OCI-M2 (cell line): Measurements from ENCODE around the gene POLR3G.

Source experiments
- DNase-seq: peaks from one replicate; lab custom pipeline; 2025; ENCODE audit not compliant: unreplicated experiment; lab: John Stamatoyannopoulos, UW

Gene POLR3G

DNA sequence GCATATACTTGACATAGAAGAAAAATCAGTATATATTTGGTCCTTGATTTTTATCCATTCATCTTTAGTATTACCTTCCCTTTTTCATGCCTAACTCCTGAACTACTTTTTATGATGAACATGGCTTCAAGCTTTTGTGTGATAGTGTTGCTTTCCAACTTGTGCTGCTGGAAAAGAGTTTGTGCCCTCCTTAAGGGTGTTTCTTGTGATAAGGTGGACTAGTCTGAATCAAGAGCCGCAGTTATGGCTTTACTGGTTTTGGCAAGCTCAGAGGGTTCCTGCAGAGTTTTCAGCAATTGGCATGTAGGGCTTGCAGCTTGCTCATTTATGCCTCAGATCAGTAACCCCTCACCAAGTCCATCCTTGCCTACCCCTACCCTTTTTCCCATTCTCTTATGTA is 20.5 kb downstream of the POLR3G start:
- DNase-seq, result no peak

GRCh38 chr5:90503596-90503995 is 28.9 kb downstream of the POLR3G start:
- no peak for DNase-seq

- DNase-seq, result no peak
Observed at GRCh38 chr5:90504743-90505142, 30.1 kb downstream of the POLR3G start.

GRCh38 chr5:90506221-90506620 is 31.6 kb downstream of the POLR3G start:
- DNase-seq, result no peak

- DNase-seq, result no peak
Observed at GRCh38 chr5:90510438-90510837, 35.8 kb downstream of the POLR3G start.

DNA sequence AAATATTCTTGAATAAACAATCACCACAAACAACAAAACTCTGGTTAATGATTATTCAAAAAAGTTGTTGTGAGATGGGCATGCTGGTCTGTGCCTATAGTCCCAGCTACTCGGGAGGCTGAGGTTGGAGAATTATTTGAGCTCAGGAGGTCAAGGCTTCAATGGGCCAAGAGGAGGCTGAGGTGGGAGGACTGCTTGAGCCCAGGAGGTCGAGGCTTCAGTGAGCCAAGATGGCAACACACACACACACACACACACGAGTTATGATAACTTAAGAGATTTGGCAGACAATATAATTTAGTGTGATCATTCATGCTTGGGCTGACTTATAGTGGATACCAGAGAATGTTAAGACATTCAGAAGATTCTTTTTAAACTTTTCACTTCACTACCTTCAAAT is 39.9 kb downstream of the POLR3G start:
- DNase-seq, result no peak

- DNase-seq, result no peak
Observed at GRCh38 chr5:90518661-90519060, 44.0 kb downstream of the POLR3G start.

DNA sequence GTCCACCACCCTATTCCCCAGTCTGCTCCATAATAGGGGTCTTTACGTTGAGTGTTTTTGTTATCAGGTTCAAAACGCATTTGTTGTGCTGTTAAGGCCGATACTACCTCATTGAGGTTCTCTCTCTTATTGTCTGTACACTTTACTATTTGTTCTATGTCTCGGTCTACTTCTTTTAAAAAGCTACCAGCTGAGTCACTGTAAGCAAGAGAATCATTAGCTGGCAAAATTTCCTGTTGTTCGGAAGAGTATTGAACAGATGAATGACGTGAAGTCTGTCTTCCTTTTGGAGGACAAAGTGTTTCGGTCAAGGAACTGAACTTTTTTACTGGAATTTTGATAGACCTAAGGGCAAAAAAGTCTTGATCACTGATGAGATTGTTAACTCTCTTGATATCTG is 44.4 kb downstream of the POLR3G start:
- DNase-seq, result no peak

GRCh38 chr5:90528601-90529193 is 54.0 kb downstream of the POLR3G start:
- no peak for DNase-seq

DNA sequence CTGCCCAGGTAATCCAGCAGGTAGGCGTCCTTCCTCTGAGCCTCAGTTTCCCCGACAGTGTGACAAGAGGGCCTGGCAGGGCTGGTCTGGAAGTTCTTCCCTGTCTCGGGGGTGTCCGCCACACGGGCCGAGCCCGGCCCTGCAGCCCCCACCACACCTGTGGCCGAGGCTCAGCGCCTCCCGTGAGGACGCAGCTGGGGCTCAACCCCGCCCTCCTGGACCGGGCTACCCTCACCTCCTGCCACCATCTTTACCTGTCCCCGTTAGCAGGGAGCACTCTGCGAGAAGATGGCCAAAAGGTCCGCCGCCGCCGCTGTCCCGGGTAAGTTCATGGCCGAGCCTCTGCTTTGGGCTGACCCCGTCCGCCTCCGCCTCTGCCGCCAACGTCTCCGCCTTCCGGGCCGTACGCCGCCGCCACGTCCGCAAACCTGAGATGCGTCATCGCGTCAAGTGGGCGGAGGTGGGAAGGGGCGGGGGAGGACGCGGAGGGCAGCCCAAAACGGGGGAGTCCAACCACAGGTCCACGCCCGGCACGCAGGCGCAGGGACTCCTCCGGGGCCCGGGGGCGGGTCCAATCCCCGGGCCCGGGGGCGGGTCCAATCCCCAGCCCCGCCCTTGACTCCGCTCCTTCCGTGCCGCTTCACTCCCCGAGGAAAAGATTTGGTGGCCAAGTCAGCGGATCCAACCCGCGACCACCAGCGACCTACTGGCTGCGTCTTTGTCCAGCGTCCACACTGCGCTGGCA is 54.7 kb downstream of the POLR3G start, which contains the start of gene LYSMD3:
Gene LYSMD3 (minus strand): TSS at position 391 of the 745 bp plus-strand sequence. CDS start 4,295 bp downstream, outside the sequence.
- DNase-seq, result peak; percentile 60

GRCh38 chr5:90529939-90530677 is 55.4 kb downstream of the POLR3G start:
- no peak for DNase-seq

DNA sequence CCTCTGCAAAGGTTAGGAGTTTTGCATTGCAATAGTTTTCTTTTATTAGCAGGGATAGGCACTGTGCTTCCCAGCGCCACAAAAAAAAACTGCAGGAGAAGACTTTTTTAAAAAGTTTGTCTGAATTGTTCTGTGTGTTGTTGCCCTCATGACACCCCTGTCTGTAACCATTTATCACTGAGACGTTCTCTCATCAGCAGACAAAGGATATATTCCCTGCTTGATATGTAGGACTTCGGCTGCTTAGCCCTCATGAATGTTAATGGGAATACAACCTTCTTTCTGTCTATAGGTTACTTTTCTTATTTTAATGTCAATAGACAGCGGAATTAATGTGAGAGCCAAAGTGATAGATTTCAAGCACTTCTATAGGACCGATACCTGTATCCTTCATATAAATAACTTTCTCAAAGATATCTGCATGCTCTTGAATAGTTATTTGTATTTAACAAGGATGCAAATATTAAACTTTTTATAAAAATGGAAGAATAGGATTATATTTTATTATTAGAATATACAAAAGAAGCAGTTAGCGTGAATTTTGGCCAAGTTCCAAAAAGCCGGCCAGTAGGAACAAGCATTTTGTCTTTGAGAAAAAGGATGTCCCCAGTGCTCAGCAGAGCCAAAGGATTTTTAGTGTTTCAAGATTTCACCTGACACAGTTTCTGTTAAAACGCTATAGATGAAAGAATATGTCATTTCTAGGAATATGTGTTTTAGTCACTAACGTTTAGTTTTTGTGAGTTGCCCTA is 56.2 kb downstream of the POLR3G start:
- no peak for DNase-seq

GRCh38 chr5:90533794-90534193 is 59.1 kb downstream of the POLR3G start:
- DNase-seq, result no peak

GRCh38 chr5:90534922-90535321 is 60.3 kb downstream of the POLR3G start:
- DNase-seq, result no peak

- no peak for DNase-seq
Observed at GRCh38 chr5:90542827-90543519, 68.3 kb downstream of the POLR3G start.

GRCh38 chr5:90545511-90545910 is 70.8 kb downstream of the POLR3G start:
- no peak for DNase-seq

DNA sequence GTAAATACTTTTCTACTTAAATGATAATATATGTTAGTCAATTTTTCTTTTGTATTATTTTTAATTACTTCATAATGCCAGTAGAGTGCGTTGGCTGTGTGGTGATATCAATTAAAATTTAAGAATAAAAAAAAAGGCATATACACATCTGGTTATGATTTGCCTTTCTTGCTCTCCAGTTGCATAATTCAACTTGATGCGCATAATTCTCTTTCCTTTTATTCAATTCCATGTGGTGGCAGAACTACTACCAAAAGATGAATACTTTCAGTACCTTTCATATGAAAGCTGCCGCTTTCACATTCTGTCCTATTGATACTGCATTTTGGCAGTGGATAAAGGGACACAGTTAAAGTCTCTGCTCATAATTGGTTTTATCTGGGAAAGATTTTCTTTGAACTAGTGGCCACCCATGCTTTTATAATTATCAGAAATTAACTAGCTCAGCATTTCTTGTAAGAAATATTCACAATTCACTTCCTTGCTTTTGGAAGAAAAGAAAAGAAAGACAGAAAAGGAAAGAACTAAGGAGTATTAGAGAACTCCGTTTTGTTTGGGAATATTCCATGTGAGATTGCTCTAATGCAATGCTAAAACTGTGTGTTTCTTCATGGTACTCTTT is 71.7 kb downstream of the POLR3G start:
- no peak for DNase-seq

- DNase-seq, result no peak
Observed at GRCh38 chr5:90547072-90547536, 72.4 kb downstream of the POLR3G start.

DNA sequence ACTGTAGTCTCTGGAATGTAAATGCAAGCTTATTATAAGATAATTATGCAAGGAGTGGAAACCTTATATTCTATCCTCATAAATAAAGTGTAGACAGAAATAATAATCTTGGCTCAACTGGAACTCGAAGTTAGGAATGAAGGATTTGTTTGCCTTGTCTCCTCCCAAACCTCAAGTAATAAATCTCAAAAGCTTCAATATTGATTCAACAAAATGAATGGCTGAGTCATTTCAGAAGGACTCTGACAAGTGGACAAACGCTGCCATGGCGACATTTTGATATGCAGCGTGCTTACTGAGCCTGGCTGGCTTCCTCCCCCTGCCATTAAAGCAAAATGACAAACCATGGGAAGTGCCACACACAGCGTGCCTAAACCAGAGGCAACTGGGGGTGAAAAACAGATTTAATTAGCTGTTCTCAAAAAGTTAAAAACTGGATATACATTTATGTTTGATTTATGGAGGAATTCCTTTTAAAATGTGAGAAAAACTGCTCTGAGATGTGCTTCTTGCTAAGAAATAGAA is 73.5 kb downstream of the POLR3G start:
- DNase-seq, result no peak

- no peak for DNase-seq
Observed at GRCh38 chr5:90549223-90549622, 74.6 kb downstream of the POLR3G start.
